Hepatocyte (in vitro differentiated cells): ENCODE measurements around the gene PARD3B. TPM values are rescaled to one million over a fixed set of nuclear protein-coding genes. Genes with fewer than 3 reads are reported as not detected.

Experiments used
- DNase-seq: peaks from one replicate; pipeline ENCODE4 v3.0.0-alpha.2; 2016; ENCODE audit warnings: low spot score
- H2AFZ ChIP-seq: fragments of 200-600 bp; sonication (generic); 2 replicates; pipeline ENCODE4 v1.6.0; 2016; ENCODE audit warnings: antibody characterized with exemption, mild to moderate bottlenecking
- H3K27ac ChIP-seq: fragments of 200-600 bp; sonication (generic); 2 replicates; pipeline ENCODE4 v1.5.1; 2016; ENCODE audit warnings: mild to moderate bottlenecking
- H3K27me3 ChIP-seq: fragments of 200-600 bp; sonication (generic); 2 replicates; pipeline ENCODE4 v1.6.1; 2016
- H3K36me3 ChIP-seq: fragments of 200-600 bp; sonication (generic); replicated peaks from 2 replicates; pipeline ENCODE4 v1.5.1; 2016; ENCODE audit warnings: low read depth; ENCODE audit not compliant: insufficient read depth
- H3K4me1 ChIP-seq: fragments of 200-600 bp; sonication (generic); 2 replicates; pipeline ENCODE4 v1.5.1; 2016; ENCODE audit warnings: mild to moderate bottlenecking, moderate library complexity; ENCODE audit not compliant: insufficient read depth
- H3K4me2 ChIP-seq: fragments of 200-600 bp; sonication (generic); 2 replicates; pipeline ENCODE4 v1.6.0; 2016
- H3K4me3 ChIP-seq: fragments of 200-600 bp; sonication (generic); 2 replicates; pipeline ENCODE4 v1.5.1; 2016; ENCODE audit warnings: mild to moderate bottlenecking
- H3K79me2 ChIP-seq: fragments of 200-600 bp; sonication (generic); 2 replicates; pipeline ENCODE4 v1.6.0; 2017; ENCODE audit warnings: mild to moderate bottlenecking
- H3K9me2 ChIP-seq: fragments of 200-600 bp; sonication (generic); replicated peaks from 2 replicates; pipeline ENCODE4 v1.6.0; 2017; ENCODE audit warnings: mild to moderate bottlenecking; ENCODE audit not compliant: insufficient read depth
- H3K9me3 ChIP-seq: fragments of 200-600 bp; sonication (generic); 2 replicates; pipeline ENCODE4 v1.5.1; 2016; ENCODE audit warnings: low read depth, mild to moderate bottlenecking
- H4K20me1 ChIP-seq: fragments of 200-600 bp; sonication (generic); 2 replicates; pipeline ENCODE4 v1.6.0; 2016; ENCODE audit warnings: mild to moderate bottlenecking; ENCODE audit not compliant: insufficient read depth, poor library complexity, severe bottlenecking
- CTCF ChIP-seq: fragments of 200-600 bp; sonication (generic); IDR thresholded peaks from 2 replicates; pipeline ENCODE4 v1.5.1; 2016; ENCODE audit warnings: antibody characterized with exemption, mild to moderate bottlenecking; ENCODE audit not compliant: poor library complexity
- EZH2 ChIP-seq: fragments of 200-600 bp; sonication (generic); IDR thresholded peaks from 2 replicates; pipeline ENCODE4 v1.6.1; 2016; ENCODE audit warnings: antibody characterized with exemption, mild to moderate bottlenecking, borderline replicate concordance
- EZH2phosphoT487 ChIP-seq: fragments of 200-600 bp; sonication (generic); IDR thresholded peaks from one replicate; pipeline ENCODE4 v1.6.1; 2018; ENCODE audit warnings: antibody characterized with exemption, mild to moderate bottlenecking, low read depth, moderate library complexity; ENCODE audit not compliant: unreplicated experiment, severe bottlenecking
- WGBS: methylation state at CpG from one replicate; pipeline ENCODE4 v1.1.6; 2016; ENCODE audit warnings: low lambda C conversion rate; ENCODE audit errors: missing lambda C conversion rate; 5-methylcytosine and 5-hydroxymethylcytosine counted together
- polyA plus RNA-seq: library from polyadenylated mRNA; unstranded; fragments of >200 nt; fragmentation: Nextera tagmentation; extraction: Ambion mirVana; gene quantifications from 2 replicates; pipeline ENCODE4 v1.2.1, GENCODE V29; 2016
- total RNA-seq: library from RNA; depleted of rRNA; stranded (reverse); fragments of >200 nt; gene quantifications from 2 replicates; pipeline ENCODE4 v1.2.3, GENCODE V29; 2014

Gene PARD3B
- total and polyA plus RNA-seq, 2 experiments from 2014 or later = 11.5 to 21.7 TPM

GRCh38 chr2:205539603-205540002, 994.3 kb downstream of the PARD3B start:
- Histone ChIP-seq H3K36me3 (no peaks in the 10 kb centered on the region), H3K4me3 (no peak overlapping the region), H3K4me2 (no peak overlapping the region), H3K79me2 (no peaks in the 10 kb centered on the region), H3K27me3 (no peaks in the 10 kb centered on the region), H3K9me2 (no peaks in the 10 kb centered on the region), H2AFZ (no peak overlapping the region), H3K9me3 (no peaks in the 10 kb centered on the region), H4K20me1 (no peaks in the 10 kb centered on the region), H3K27ac (no peak overlapping the region), H3K4me1 (no peaks in the 10 kb centered on the region)
- TF ChIP-seq EZH2 (no peak), EZH2phosphoT487 (no peak), CTCF (no peak)
- DNase-seq = no peak
- 70% methylated on average over 5 of the region's 5 CpGs for WGBS

- H3K36me3 ChIP-seq = no peaks in the 10 kb centered on the region
- no peaks in the 10 kb centered on the region for H4K20me1 ChIP-seq
- 94% methylated on average over 5 of the region's 5 CpGs for WGBS
- no peak overlapping the region for H2AFZ ChIP-seq
- H3K9me2 ChIP-seq = no peaks in the 10 kb centered on the region
- no peaks in the 10 kb centered on the region for H3K27me3 ChIP-seq
- no peak overlapping the region for H3K4me2 ChIP-seq
- no peaks in the 10 kb centered on the region for H3K4me1 ChIP-seq
- H3K27ac ChIP-seq = no peak overlapping the region
- no peak for DNase-seq
- TF ChIP-seq CTCF (no peak), EZH2 (no peak), EZH2phosphoT487 (no peak)
- no peaks in the 10 kb centered on the region for H3K9me3 ChIP-seq
- H3K4me3 ChIP-seq = no peak overlapping the region
- no peaks in the 10 kb centered on the region for H3K79me2 ChIP-seq
These were observed 994.8 kb downstream of the PARD3B start for GRCh38 chr2:205540036-205540435.

GRCh38 chr2:205543262-205543843, 998.1 kb downstream of the PARD3B start:
- Histone ChIP-seq H3K9me3 (no peaks in the 10 kb centered on the region), H3K4me1 (no peaks in the 10 kb centered on the region), H3K79me2 (no peaks in the 10 kb centered on the region), H3K36me3 (no peaks in the 10 kb centered on the region), H3K4me2 (no peak overlapping the region), H3K9me2 (no peaks in the 10 kb centered on the region), H3K4me3 (no peak overlapping the region), H3K27ac (no peak overlapping the region), H2AFZ (no peak overlapping the region), H3K27me3 (no peaks in the 10 kb centered on the region), H4K20me1 (no peaks in the 10 kb centered on the region)
- TF ChIP-seq EZH2phosphoT487 (no peak), CTCF (no peak), EZH2 (no peak)
- WGBS = 93% methylated on average over 5 of the region's 5 CpGs
- DNase-seq = no peak
